Testis (tissue), 3 donors: ENCODE measurements around the gene TBX6. TPM values are rescaled to one million over a fixed set of nuclear protein-coding genes. Genes with fewer than 3 reads are reported as not detected.

Experiments used
- DNase-seq: peaks from one replicate; pipeline ENCODE4 v3.0.0-alpha.2; 2019
- H3K27ac ChIP-seq, 2 donors: fragments of 200-600 bp; sonication (generic); one replicate each; pipeline ENCODE4 v1.5.1; 2019
- H3K27me3 ChIP-seq: fragments of 200-600 bp; sonication (generic); one replicate; pipeline ENCODE4 v1.5.1; 2019
- H3K36me3 ChIP-seq: fragments of 200-600 bp; sonication (generic); one replicate; pipeline ENCODE4 v1.5.1; 2017; ENCODE audit warnings: low read depth; ENCODE audit errors: missing control alignments
- H3K4me1 ChIP-seq: fragments of 200-600 bp; sonication (generic); one replicate; pipeline ENCODE4 v1.5.1; 2019
- H3K4me3 ChIP-seq, 2 donors: fragments of 200-600 bp; sonication (generic); one replicate each; pipeline ENCODE4 v1.5.1; 2017 to 2019
- H3K9me3 ChIP-seq: fragments of 200-600 bp; sonication (generic); one replicate; pipeline ENCODE4 v1.5.1; 2017
- CTCF ChIP-seq, 3 experiments: fragments of 450-650 bp in 2 of 3; fragments of 200-600 bp in 1 of 3; sonication (generic) in 1 of 3; IDR thresholded peaks; one replicate each; pipeline ENCODE4 v1.5.1; 2016 to 2019; ENCODE audit warnings: antibody characterized with exemption in 3 of 3, mild to moderate bottlenecking in 2 of 3, moderate library complexity in 1 of 3
- POLR2A ChIP-seq: fragments of 450-650 bp; IDR thresholded peaks from one replicate; pipeline ENCODE4 v1.6.1; 2017; ENCODE audit warnings: antibody characterized with exemption, mild to moderate bottlenecking, moderate library complexity
- WGBS, 2 donors: methylation state at CpG; one replicate each; pipeline ENCODE4 v1.1.5; 2018; 5-methylcytosine and 5-hydroxymethylcytosine counted together
- intact Hi-C: fragments of 100-400 bp; cut with DNase I; formaldehyde crosslinking; loops from one replicate; pipeline ENCODE4 v1.15.1; 2023; ENCODE audit warnings: low total_unique reads
- polyA plus RNA-seq: library from polyadenylated mRNA; stranded (reverse); fragments of 350-450 nt; fragmentation: Illumina TruSeq; extraction: RNeasy Lipid Tissue Mini Kit (QIAGEN cat#74804); gene quantifications from one replicate; pipeline ENCODE4 v1.2.3, GENCODE V29; 2014; ENCODE audit warnings: low read depth, low replicate concordance; ENCODE audit not compliant: insufficient read depth
- total RNA-seq, 2 donors: library from RNA; depleted of rRNA; stranded (reverse); fragments of >200 nt; gene quantifications; one replicate each; pipeline ENCODE4 v1.2.3, GENCODE V29; 2016

TBX6 gene
- total and polyA plus RNA-seq, 3 donors from 2014 or later, result 1.3 to 2.9 (median 1.7) TPM

GRCh38 chr16:30095166-30096078 is 3.7 kb upstream of the TBX6 start:
- peak overlapping the region; percentile 95 for H3K27ac ChIP-seq
- H3K4me1 ChIP-seq, result peaks cover 32% of the 10 kb centered on the region
- no peaks in the 10 kb centered on the region for H3K9me3 ChIP-seq
- intact Hi-C loops, result no loop called here
- 10% methylated on average over 7 to 30 of the region's 47 CpGs for WGBS, 2 donors
- DNase-seq, result no peak
- H3K36me3 ChIP-seq, result no peaks in the 10 kb centered on the region
- no peak for TF ChIP-seq CTCF (IDR thresholded peaks at IDR 0.05)
- TF ChIP-seq POLR2A, result no peak
- H3K27me3 ChIP-seq, result no peaks in the 10 kb centered on the region
- H3K4me3 ChIP-seq, result peak overlapping the region; percentile 81 to 82

- Histone ChIP-seq H3K36me3 (no peaks in the 10 kb centered on the region), H3K4me1 (peaks cover 33% of the 10 kb centered on the region), H3K27ac (peak overlapping the region; percentile 95), H3K27me3 (no peaks in the 10 kb centered on the region), H3K9me3 (no peaks in the 10 kb centered on the region), H3K4me3 (peak overlapping the region; percentile 81 to 82)
- no peak for DNase-seq
- WGBS, 2 donors, result 55 to 78% methylated on average over 5 to 11 of the region's 11 CpGs
- TF ChIP-seq POLR2A, result no peak
- no peak for TF ChIP-seq CTCF (IDR thresholded peaks at IDR 0.05)
- intact Hi-C loops, result no loop called here
These were observed 2.9 kb upstream of the TBX6 start for GRCh38 chr16:30094541-30095165.

GRCh38 chr16:30092373-30093010 is 768 bp upstream of the TBX6 start:
- H3K4me1 ChIP-seq, result peaks cover 33% of the 10 kb centered on the region
- no peaks in the 10 kb centered on the region for H3K27me3 ChIP-seq
- no peaks in the 10 kb centered on the region for H3K9me3 ChIP-seq
- intact Hi-C loops, result no loop called here
- TF ChIP-seq POLR2A (no peak), CTCF (IDR thresholded peaks at IDR 0.05) (peak in 2 of 3 experiments; percentile 40 to 44)
- H3K36me3 ChIP-seq, result no peaks in the 10 kb centered on the region
- DNase-seq, result peak; percentile 76
- peak overlapping the region; percentile 61 to 70 for H3K4me3 ChIP-seq
- WGBS, 2 donors, result 8 to 9% methylated on average over 13 to 22 of the region's 22 CpGs
- peak overlapping the region; percentile 68 to 91 for H3K27ac ChIP-seq

GRCh38 chr16:30090610-30091331 is 953 bp downstream of the TBX6 start:
- H3K4me1 ChIP-seq, result peaks cover 33% of the 10 kb centered on the region
- H3K27me3 ChIP-seq, result no peaks in the 10 kb centered on the region
- H3K9me3 ChIP-seq, result no peaks in the 10 kb centered on the region
- WGBS, 2 donors, result 32 to 44% methylated on average over 21 to 26 of the region's 26 CpGs
- DNase-seq, result no peak
- TF ChIP-seq POLR2A, result no peak
- no peak for TF ChIP-seq CTCF (IDR thresholded peaks at IDR 0.05)
- H3K27ac ChIP-seq, result peak overlapping the region in 1 of 2 donors; percentile 91
- intact Hi-C loops, result no loop called here
- no peaks in the 10 kb centered on the region for H3K36me3 ChIP-seq
- peak overlapping the region; percentile 61 to 70 for H3K4me3 ChIP-seq
